Fibroblast of lung (primary cell): ENCODE measurements around the gene RFK. TPM values are rescaled to one million over a fixed set of nuclear protein-coding genes. Genes with fewer than 3 reads are reported as not detected.

Experiments
- DNase-seq, 2 donors: peaks; one replicate each; pipeline versions ENCODE4 v3.0.0 to v3.0.0-alpha.2; 2010; ENCODE audit warnings: low read depth in 2 of 2
- H2AFZ ChIP-seq: 2 replicates; pipeline ENCODE4 v1.5.1; 2012; ENCODE audit warnings: low read length, control low read depth, inconsistent platforms
- H3K27ac ChIP-seq: 2 replicates; pipeline ENCODE4 v1.5.1; 2011; ENCODE audit warnings: low read length, control low read depth; ENCODE audit not compliant: insufficient read depth
- H3K27me3 ChIP-seq: 2 replicates; pipeline ENCODE4 v1.5.1; 2011; ENCODE audit warnings: mild to moderate bottlenecking, low read length; ENCODE audit not compliant: control insufficient read depth, insufficient read depth
- H3K36me3 ChIP-seq: 2 replicates; pipeline ENCODE4 v1.5.1; 2011; ENCODE audit warnings: low read length; ENCODE audit not compliant: control insufficient read depth, insufficient read depth
- H3K4me1 ChIP-seq: 2 replicates; pipeline ENCODE4 v1.5.1; 2011; ENCODE audit warnings: low read length; ENCODE audit not compliant: control insufficient read depth, insufficient read depth; ENCODE audit errors: extremely low read depth
- H3K4me2 ChIP-seq: 2 replicates; pipeline ENCODE4 v1.5.1; 2011; ENCODE audit warnings: low read length, control low read depth; ENCODE audit not compliant: insufficient read depth; ENCODE audit errors: extremely low read depth
- H3K4me3 ChIP-seq, 4 experiments: fragments of 200-600 bp in 1 of 4; sonication (generic) in 1 of 4; replicated peaks in 1 of 4; 2 replicates each; pipeline ENCODE4 v1.5.1; 2011 to 2016; ENCODE audit warnings: low read length in 4 of 4, low read depth in 3 of 4, mild to moderate bottlenecking in 3 of 4, control low read depth in 2 of 4, inconsistent platforms in 1 of 4, mixed read lengths in 1 of 4; ENCODE audit not compliant: insufficient read depth in 1 of 4; ENCODE audit errors: control extremely low read depth in 1 of 4
- H3K79me2 ChIP-seq: 2 replicates; pipeline ENCODE4 v1.5.1; 2012; ENCODE audit warnings: mild to moderate bottlenecking, low read length, inconsistent platforms; ENCODE audit not compliant: control insufficient read depth, insufficient read depth
- H3K9ac ChIP-seq: 2 replicates; pipeline ENCODE4 v1.5.1; 2011; ENCODE audit warnings: mild to moderate bottlenecking, low read length, control low read depth; ENCODE audit not compliant: insufficient read depth
- H3K9me3 ChIP-seq: 2 replicates; pipeline ENCODE4 v1.5.1; 2012; ENCODE audit warnings: low read depth, low read length; ENCODE audit not compliant: control insufficient read depth, insufficient read depth
- H4K20me1 ChIP-seq: 2 replicates; pipeline ENCODE4 v1.5.1; 2011; ENCODE audit warnings: low read length; ENCODE audit not compliant: control insufficient read depth, insufficient read depth; ENCODE audit errors: extremely low read depth
- EZH2 ChIP-seq: IDR thresholded peaks from 2 replicates; pipeline ENCODE4 v1.5.1; 2012; ENCODE audit warnings: low read length, control low read depth, mild to moderate bottlenecking; ENCODE audit errors: missing control alignments
- polyA plus RNA-seq, 2 donors: library from polyadenylated mRNA; depleted of rRNA in 1 of 2; stranded (reverse) in 1 of 2; unstranded in 1 of 2; fragments of >200 nt; gene quantifications; 2 replicates each; pipeline ENCODE4 v1.2.1, GENCODE V29; 2011 to 2012; ENCODE audit warnings: missing spikeins in 1 of 2
- total RNA-seq: library from RNA; depleted of rRNA; stranded (reverse); fragments of >200 nt; gene quantifications from 2 replicates; pipeline ENCODE4 v1.2.1, GENCODE V29; 2014
- TF ChIP-seq, protein P1 (sequence below), 2 donors: IDR thresholded peaks in 1 of 2; conservative IDR thresholded peaks in 1 of 2; 1 replicate in 1 of 2; 2 replicates in 1 of 2; pipeline ENCODE4 v1.5.1; 2011 to 2012; ENCODE audit warnings: low read length in 2 of 2, control low read depth in 1 of 2, inconsistent platforms in 1 of 2, low read depth in 1 of 2, mild to moderate bottlenecking in 1 of 2

Gene RFK
- total and polyA plus RNA-seq, 2 donors (not counting 1 experiment from before 2014, with no cell fraction given), result 22.8 to 27.5 TPM

DNA sequence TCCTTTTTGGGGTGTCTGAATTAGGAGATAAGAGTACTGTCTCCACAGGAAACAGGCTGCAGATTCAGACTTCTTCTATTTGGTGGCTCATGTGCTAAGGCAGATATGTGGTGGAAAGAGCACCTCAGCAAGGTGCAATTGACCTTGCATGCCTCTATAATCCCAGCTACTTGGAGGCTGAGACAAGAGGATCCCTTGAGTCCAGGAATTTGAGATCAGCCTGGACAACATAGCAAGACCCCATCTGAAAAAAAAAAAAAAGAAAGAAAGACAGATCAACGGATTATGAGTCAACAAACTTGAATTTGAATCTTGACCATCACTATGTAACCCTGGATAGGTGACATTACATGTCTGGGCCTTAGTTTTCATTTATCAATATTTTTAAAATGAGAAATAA lies 44.4 kb downstream of the RFK start:
- H3K9ac ChIP-seq, result no peak overlapping the region
- H3K4me1 ChIP-seq, result no peaks in the 10 kb centered on the region
- no peaks in the 10 kb centered on the region for H3K36me3 ChIP-seq
- DNase-seq, result no peak
- no peaks in the 10 kb centered on the region for H4K20me1 ChIP-seq
- H3K27ac ChIP-seq, result no peak overlapping the region
- no peak overlapping the region for H2AFZ ChIP-seq
- no peaks in the 10 kb centered on the region for H3K79me2 ChIP-seq
- no peaks in the 10 kb centered on the region for H3K9me3 ChIP-seq
- no peak overlapping the region for H3K4me2 ChIP-seq
- no peak overlapping the region for H3K4me3 ChIP-seq
- TF ChIP-seq, protein P1, sequence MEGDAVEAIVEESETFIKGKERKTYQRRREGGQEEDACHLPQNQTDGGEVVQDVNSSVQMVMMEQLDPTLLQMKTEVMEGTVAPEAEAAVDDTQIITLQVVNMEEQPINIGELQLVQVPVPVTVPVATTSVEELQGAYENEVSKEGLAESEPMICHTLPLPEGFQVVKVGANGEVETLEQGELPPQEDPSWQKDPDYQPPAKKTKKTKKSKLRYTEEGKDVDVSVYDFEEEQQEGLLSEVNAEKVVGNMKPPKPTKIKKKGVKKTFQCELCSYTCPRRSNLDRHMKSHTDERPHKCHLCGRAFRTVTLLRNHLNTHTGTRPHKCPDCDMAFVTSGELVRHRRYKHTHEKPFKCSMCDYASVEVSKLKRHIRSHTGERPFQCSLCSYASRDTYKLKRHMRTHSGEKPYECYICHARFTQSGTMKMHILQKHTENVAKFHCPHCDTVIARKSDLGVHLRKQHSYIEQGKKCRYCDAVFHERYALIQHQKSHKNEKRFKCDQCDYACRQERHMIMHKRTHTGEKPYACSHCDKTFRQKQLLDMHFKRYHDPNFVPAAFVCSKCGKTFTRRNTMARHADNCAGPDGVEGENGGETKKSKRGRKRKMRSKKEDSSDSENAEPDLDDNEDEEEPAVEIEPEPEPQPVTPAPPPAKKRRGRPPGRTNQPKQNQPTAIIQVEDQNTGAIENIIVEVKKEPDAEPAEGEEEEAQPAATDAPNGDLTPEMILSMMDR (conservative IDR thresholded peaks at IDR 0.05 in 1 of 2, IDR thresholded peaks at IDR 0.05 in 1 of 2; ENCODE audit: low read depth in 1 of 2, low read length in 2 of 2), result no peak
- TF ChIP-seq EZH2, result no peak
- H3K27me3 ChIP-seq, result peaks cover 7% of the 10 kb centered on the region

DNA sequence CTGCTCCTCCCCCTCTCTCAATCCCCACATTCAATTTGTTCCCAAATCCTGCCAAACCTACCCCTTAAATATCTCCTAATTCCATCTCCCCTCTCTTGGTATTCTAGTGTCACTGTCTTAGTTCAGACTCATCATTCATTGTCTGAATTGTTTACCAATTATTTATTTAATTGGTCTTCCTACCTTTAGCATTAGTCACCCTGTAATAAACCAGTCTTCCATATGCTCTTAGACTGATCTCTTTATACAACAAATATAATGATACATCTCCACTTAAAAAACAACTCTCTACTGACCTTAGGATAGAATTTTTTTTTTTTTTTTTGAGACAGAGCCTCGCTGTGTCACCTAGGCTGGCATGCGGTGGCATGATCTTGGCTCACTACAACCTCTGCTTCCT lies 51.4 kb downstream of the RFK start:
- no peak overlapping the region for H3K27ac ChIP-seq
- no peaks in the 10 kb centered on the region for H3K27me3 ChIP-seq
- no peaks in the 10 kb centered on the region for H3K79me2 ChIP-seq
- TF ChIP-seq, protein P1 (conservative IDR thresholded peaks at IDR 0.05 in 1 of 2, IDR thresholded peaks at IDR 0.05 in 1 of 2; ENCODE audit: low read depth in 1 of 2, low read length in 2 of 2), result no peak
- no peaks in the 10 kb centered on the region for H3K9me3 ChIP-seq
- no peaks in the 10 kb centered on the region for H4K20me1 ChIP-seq
- no peak for DNase-seq
- no peak overlapping the region for H3K4me3 ChIP-seq
- H3K4me2 ChIP-seq, result no peak overlapping the region
- no peaks in the 10 kb centered on the region for H3K4me1 ChIP-seq
- no peak overlapping the region for H3K9ac ChIP-seq
- no peaks in the 10 kb centered on the region for H3K36me3 ChIP-seq
- H2AFZ ChIP-seq, result no peak overlapping the region

GRCh38 chr9:76342201-76342600 lies 52.0 kb downstream of the RFK start:
- Histone ChIP-seq H3K79me2 (no peaks in the 10 kb centered on the region), H3K4me1 (no peaks in the 10 kb centered on the region), H3K27ac (no peak overlapping the region), H3K4me2 (no peak overlapping the region), H3K9me3 (no peaks in the 10 kb centered on the region), H2AFZ (no peak overlapping the region), H3K4me3 (no peak overlapping the region), H3K9ac (no peak overlapping the region), H4K20me1 (no peaks in the 10 kb centered on the region), H3K27me3 (no peaks in the 10 kb centered on the region), H3K36me3 (no peaks in the 10 kb centered on the region)
- TF ChIP-seq, protein P1 (conservative IDR thresholded peaks at IDR 0.05 in 1 of 2, IDR thresholded peaks at IDR 0.05 in 1 of 2; ENCODE audit: low read depth in 1 of 2, low read length in 2 of 2), result no peak
- TF ChIP-seq EZH2, result no peak
- DNase-seq, result no peak
